RWPE2 (cell line): ENCODE measurements around the gene KCNB1.

Experiments used
- ATAC-seq: fragments of 200-7000 bp; cut with Tn5 transposase; 3 replicates; pipeline ENCODE4 v1.9.1; 2021; ENCODE audit warnings: low read depth
- DNase-seq: peaks from one replicate; pipeline ENCODE4 v3.0.0-alpha.2; 2020; ENCODE audit warnings: low spot score
- H3K27ac ChIP-seq: fragments of 450-650 bp; 2 replicates; pipeline ENCODE4 v1.5.1; 2017; ENCODE audit warnings: mild to moderate bottlenecking; ENCODE audit not compliant: poor library complexity, severe bottlenecking
- H3K27me3 ChIP-seq: fragments of 250-450 bp; sonication (Bioruptor Pico); 2 replicates; pipeline ENCODE4 v1.5.1; 2021; ENCODE audit warnings: mild to moderate bottlenecking, moderate library complexity; ENCODE audit not compliant: insufficient read depth, poor library complexity, severe bottlenecking
- H3K36me3 ChIP-seq: fragments of 250-450 bp; sonication (Bioruptor Pico); 2 replicates; pipeline ENCODE4 v1.5.1; 2020; ENCODE audit warnings: low read depth, mild to moderate bottlenecking, moderate library complexity
- H3K4me1 ChIP-seq: fragments of 250-450 bp; sonication (Bioruptor Pico); 2 replicates; pipeline ENCODE4 v1.5.1; 2021; ENCODE audit warnings: mild to moderate bottlenecking, moderate library complexity; ENCODE audit not compliant: insufficient read depth, poor library complexity, severe bottlenecking
- H3K4me3 ChIP-seq: fragments of 250-450 bp; sonication (Bioruptor Pico); 2 replicates; pipeline ENCODE4 v1.5.1; 2021; ENCODE audit warnings: mild to moderate bottlenecking, moderate library complexity; ENCODE audit not compliant: severe bottlenecking
- H3K9me3 ChIP-seq: fragments of 250-450 bp; sonication (Bioruptor Pico); 2 replicates; pipeline ENCODE4 v1.5.1; 2021; ENCODE audit warnings: mild to moderate bottlenecking, moderate library complexity; ENCODE audit not compliant: severe bottlenecking
- TF ChIP-seq, protein P1 (sequence below): fragments of 450-650 bp; IDR thresholded peaks from one replicate; pipeline ENCODE4 v1.5.1; 2017; ENCODE audit warnings: mild to moderate bottlenecking, moderate library complexity; ENCODE audit not compliant: poor library complexity, severe bottlenecking

KCNB1 gene

DNA sequence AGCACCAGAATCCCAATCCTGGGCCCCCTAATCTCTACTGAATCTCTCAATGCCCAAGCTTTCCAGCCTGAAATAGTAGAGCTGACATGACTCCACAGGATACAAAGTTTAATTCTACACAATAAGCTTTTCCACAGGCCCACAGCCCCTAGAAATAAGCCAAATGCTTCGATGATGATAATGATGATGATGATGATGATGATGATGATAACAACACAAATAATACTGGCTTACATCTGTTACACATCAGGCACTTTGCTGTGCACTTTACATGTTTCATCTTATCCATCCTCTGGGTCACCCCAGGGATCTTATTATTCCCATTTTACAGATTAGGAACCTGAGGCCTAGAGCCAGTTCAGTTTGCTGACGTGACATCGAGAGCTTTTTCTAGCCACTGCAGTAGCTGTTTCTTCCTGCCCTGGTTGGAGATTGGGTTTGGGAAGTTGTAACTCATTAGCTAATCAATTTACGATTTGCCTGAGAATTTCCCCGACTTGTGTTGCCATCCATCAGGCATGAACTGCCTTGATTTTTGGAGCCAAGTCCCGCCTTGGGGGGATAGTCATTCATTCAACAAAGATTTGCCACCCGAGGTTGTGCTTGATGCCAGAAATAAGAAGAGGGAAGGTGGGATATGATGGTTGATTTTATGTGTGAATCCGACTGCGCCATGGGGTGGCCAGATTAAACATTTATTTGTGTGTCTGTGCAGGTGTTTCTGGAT, 20.4 kb downstream of the KCNB1 start:
- TF ChIP-seq, protein P1, sequence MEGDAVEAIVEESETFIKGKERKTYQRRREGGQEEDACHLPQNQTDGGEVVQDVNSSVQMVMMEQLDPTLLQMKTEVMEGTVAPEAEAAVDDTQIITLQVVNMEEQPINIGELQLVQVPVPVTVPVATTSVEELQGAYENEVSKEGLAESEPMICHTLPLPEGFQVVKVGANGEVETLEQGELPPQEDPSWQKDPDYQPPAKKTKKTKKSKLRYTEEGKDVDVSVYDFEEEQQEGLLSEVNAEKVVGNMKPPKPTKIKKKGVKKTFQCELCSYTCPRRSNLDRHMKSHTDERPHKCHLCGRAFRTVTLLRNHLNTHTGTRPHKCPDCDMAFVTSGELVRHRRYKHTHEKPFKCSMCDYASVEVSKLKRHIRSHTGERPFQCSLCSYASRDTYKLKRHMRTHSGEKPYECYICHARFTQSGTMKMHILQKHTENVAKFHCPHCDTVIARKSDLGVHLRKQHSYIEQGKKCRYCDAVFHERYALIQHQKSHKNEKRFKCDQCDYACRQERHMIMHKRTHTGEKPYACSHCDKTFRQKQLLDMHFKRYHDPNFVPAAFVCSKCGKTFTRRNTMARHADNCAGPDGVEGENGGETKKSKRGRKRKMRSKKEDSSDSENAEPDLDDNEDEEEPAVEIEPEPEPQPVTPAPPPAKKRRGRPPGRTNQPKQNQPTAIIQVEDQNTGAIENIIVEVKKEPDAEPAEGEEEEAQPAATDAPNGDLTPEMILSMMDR, result no peak
- Histone ChIP-seq H3K36me3 (no peaks in the 10 kb centered on the region), H3K27ac (no peak overlapping the region), H3K27me3 (peaks cover 16% of the 10 kb centered on the region), H3K4me1 (peaks cover 3% of the 10 kb centered on the region), H3K4me3 (no peak overlapping the region), H3K9me3 (no peaks in the 10 kb centered on the region)
- ATAC-seq (no peak), DNase-seq (no peak)

DNA sequence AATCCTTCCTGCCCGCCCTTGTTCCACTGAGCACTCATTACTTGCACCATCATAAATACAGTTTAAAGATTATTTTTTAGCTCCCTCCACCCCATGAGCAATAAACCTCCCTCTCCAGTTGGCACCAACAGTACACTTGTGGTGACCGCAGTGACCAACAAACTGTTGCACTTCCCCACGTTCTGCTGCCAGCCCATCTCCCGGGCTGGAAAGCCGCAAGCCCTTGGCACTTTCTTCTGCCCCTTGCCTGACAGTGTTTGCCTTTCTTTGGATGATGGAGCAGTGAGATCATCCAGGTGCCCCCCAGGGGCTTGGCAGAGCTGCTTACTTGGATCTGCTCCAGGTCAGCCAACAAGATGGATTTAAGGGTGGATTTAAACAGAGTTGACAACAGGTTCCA, 21.6 kb downstream of the KCNB1 start:
- Histone ChIP-seq H3K36me3 (no peaks in the 10 kb centered on the region), H3K4me3 (no peak overlapping the region), H3K9me3 (no peaks in the 10 kb centered on the region), H3K27me3 (peaks cover 23% of the 10 kb centered on the region), H3K4me1 (peaks cover 3% of the 10 kb centered on the region), H3K27ac (no peak overlapping the region)
- TF ChIP-seq, protein P1, result no peak
- ATAC-seq (peak; percentile 83), DNase-seq (peak; percentile 87)

- TF ChIP-seq, protein P1, result no peak
- ATAC-seq (no peak), DNase-seq (no peak)
- no peaks in the 10 kb centered on the region for H3K9me3 ChIP-seq
- H3K4me3 ChIP-seq, result no peak overlapping the region
- peaks cover 25% of the 10 kb centered on the region for H3K27me3 ChIP-seq
- no peaks in the 10 kb centered on the region for H3K36me3 ChIP-seq
- H3K4me1 ChIP-seq, result peaks cover 3% of the 10 kb centered on the region
- no peak overlapping the region for H3K27ac ChIP-seq
Measured at GRCh38 chr20:49460131-49460530, 22.3 kb downstream of the KCNB1 start.

DNA sequence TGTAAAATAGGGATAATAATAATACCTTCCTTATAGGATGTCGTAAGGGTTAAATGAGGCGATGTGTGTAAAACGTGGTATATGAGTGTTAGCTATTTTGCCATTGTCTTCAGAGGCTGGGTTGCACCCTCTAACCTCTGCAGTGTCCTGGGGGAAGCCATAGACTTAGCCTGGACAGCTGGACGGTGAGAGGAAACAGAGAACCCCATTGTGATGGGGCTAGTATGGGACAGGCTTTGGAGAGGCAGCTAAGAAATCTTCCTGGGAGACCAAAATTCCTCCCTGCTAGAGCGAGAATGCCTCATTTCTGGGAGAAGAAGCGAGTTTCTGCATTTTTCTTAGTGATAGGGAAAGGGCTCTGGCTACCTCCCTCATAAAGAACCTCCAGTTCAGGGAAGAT, 22.8 kb downstream of the KCNB1 start:
- Histone ChIP-seq H3K27me3 (peaks cover 25% of the 10 kb centered on the region), H3K27ac (no peak overlapping the region), H3K4me1 (peaks cover 3% of the 10 kb centered on the region), H3K9me3 (no peaks in the 10 kb centered on the region), H3K4me3 (no peak overlapping the region), H3K36me3 (no peaks in the 10 kb centered on the region)
- DNase-seq (no peak), ATAC-seq (no peak)
- TF ChIP-seq, protein P1, result no peak

GRCh38 chr20:49457444-49457843, 25.0 kb downstream of the KCNB1 start:
- ATAC-seq (no peak), DNase-seq (no peak)
- Histone ChIP-seq H3K9me3 (no peaks in the 10 kb centered on the region), H3K36me3 (no peaks in the 10 kb centered on the region), H3K27me3 (peaks cover 17% of the 10 kb centered on the region), H3K4me3 (no peak overlapping the region), H3K27ac (no peak overlapping the region), H3K4me1 (peaks cover 3% of the 10 kb centered on the region)
- TF ChIP-seq, protein P1, result no peak
